Neural progenitor cell (in vitro differentiated cells): ENCODE data around the gene PEMT.

Experiments used
- CTCF ChIP-seq: fragments of 200-600 bp; sonication (generic); IDR thresholded peaks from 2 replicates; pipeline ENCODE4 v1.5.1; 2017; ENCODE audit warnings: antibody characterized with exemption, mild to moderate bottlenecking
- EZH2phosphoT487 ChIP-seq: fragments of 200-600 bp; sonication (generic); IDR thresholded peaks from 2 replicates; pipeline ENCODE4 v1.6.1; 2017; ENCODE audit warnings: antibody characterized with exemption

- TF ChIP-seq CTCF (no peak), EZH2phosphoT487 (no peak)
Measured at GRCh38 chr17:17577373-17577772, 14.1 kb downstream of the PEMT start.
